HepG2 (cell line): Measurements from ENCODE around the gene PGA5. TPM values are rescaled to one million over a fixed set of nuclear protein-coding genes. Genes with fewer than 3 reads are reported as not detected.

Experiments used
- ARID4A ChIP-seq: sonication (generic); formaldehyde crosslinking; IDR thresholded peaks from 2 replicates; pipeline ENCODE4 v1.5.0; 2020; ENCODE audit warnings: mild to moderate bottlenecking, missing genetic modification reagents, borderline replicate concordance
- BHLHE40 ChIP-seq: IDR thresholded peaks from 2 replicates; pipeline ENCODE4 v1.6.1; 2011; ENCODE audit warnings: low read length, improper control_type of control experiment
- GABPA ChIP-seq, 2 experiments: IDR thresholded peaks; 2 replicates each; pipeline ENCODE4 v1.6.1; 2011 to 2016; ENCODE audit warnings: low read depth in 2 of 2, low read length in 1 of 2, missing biosample characterization in 1 of 2, missing genetic modification characterization in 1 of 2
- GMEB1 ChIP-seq: sonication (generic); formaldehyde crosslinking; IDR thresholded peaks from 2 replicates; pipeline ENCODE4 v1.5.1; 2020; ENCODE audit warnings: missing genetic modification reagents, mild to moderate bottlenecking, borderline replicate concordance
- MAF1 ChIP-seq: sonication (generic); formaldehyde crosslinking; IDR thresholded peaks from 2 replicates; pipeline ENCODE4 v1.5.0; 2020; ENCODE audit warnings: missing genetic modification reagents, borderline replicate concordance
- MXD1 ChIP-seq: sonication (generic); formaldehyde crosslinking; IDR thresholded peaks from 2 replicates; pipeline ENCODE4 v1.4.0; 2020; ENCODE audit warnings: mild to moderate bottlenecking, missing genetic modification reagents
- MYNN ChIP-seq: sonication (generic); formaldehyde crosslinking; IDR thresholded peaks from 2 replicates; pipeline ENCODE4 v1.4.0; 2020; ENCODE audit warnings: mild to moderate bottlenecking, low read depth, missing genetic modification reagents
- NFRKB ChIP-seq: fragments of 450-650 bp; IDR thresholded peaks from 2 replicates; pipeline ENCODE4 v1.6.1; 2017
- NR2F1 ChIP-seq, 2 experiments: fragments of 450-650 bp in 1 of 2; formaldehyde crosslinking in 1 of 2; IDR thresholded peaks; 2 replicates each; pipeline versions ENCODE4 v1.5.0 to v1.6.1; 2016 to 2020; ENCODE audit warnings: mild to moderate bottlenecking in 1 of 2, missing compliant biosample characterization in 1 of 2, missing genetic modification reagents in 1 of 2, moderate library complexity in 1 of 2
- PITX1 ChIP-seq: sonication (generic); formaldehyde crosslinking; IDR thresholded peaks from 2 replicates; pipeline ENCODE4 v1.5.1; 2020; ENCODE audit warnings: mild to moderate bottlenecking, missing genetic modification reagents
- POGZ ChIP-seq: sonication (generic); formaldehyde crosslinking; IDR thresholded peaks from 2 replicates; pipeline ENCODE4 v1.4.0; 2020; ENCODE audit warnings: mild to moderate bottlenecking, missing genetic modification reagents
- POLR2AphosphoS2 ChIP-seq: IDR thresholded peaks from 2 replicates; pipeline ENCODE4 v1.6.1; 2011; ENCODE audit warnings: low read depth, low read length, improper control_type of control experiment
- SP2 ChIP-seq: sonication (generic); formaldehyde crosslinking; IDR thresholded peaks from 2 replicates; pipeline ENCODE4 v1.5.1; 2020; ENCODE audit warnings: mild to moderate bottlenecking, missing genetic modification reagents
- STAG1 ChIP-seq: sonication (generic); formaldehyde crosslinking; IDR thresholded peaks from 2 replicates; pipeline ENCODE4 v1.4.0; 2020; ENCODE audit warnings: missing genetic modification reagents
- U2AF1 ChIP-seq: fragments of 200-400 bp; formaldehyde crosslinking; optimal IDR thresholded peaks from 2 replicates; pipeline ENCODE3; 2017; ENCODE audit warnings: mild to moderate bottlenecking, low read depth, low read length
- ZNF180 ChIP-seq: sonication (generic); formaldehyde crosslinking; IDR thresholded peaks from 2 replicates; pipeline ENCODE4 v1.4.0; 2020; ENCODE audit warnings: low read depth, missing genetic modification reagents, borderline replicate concordance
- ZNF451 ChIP-seq: sonication (generic); formaldehyde crosslinking; IDR thresholded peaks from 2 replicates; pipeline ENCODE4 v1.5.0; 2020; ENCODE audit warnings: mild to moderate bottlenecking, missing genetic modification reagents
- ZNF503 ChIP-seq: sonication (generic); formaldehyde crosslinking; IDR thresholded peaks from 2 replicates; pipeline ENCODE4 v1.4.0; 2020; ENCODE audit warnings: missing genetic modification reagents
- ZNF564 ChIP-seq: sonication (generic); formaldehyde crosslinking; IDR thresholded peaks from 2 replicates; pipeline ENCODE4 v1.8.1; 2023; ENCODE audit warnings: mild to moderate bottlenecking, missing genetic modification reagents
- ZNF776 ChIP-seq: sonication (generic); formaldehyde crosslinking; IDR thresholded peaks from 2 replicates; pipeline ENCODE4 v1.4.0; 2020; ENCODE audit warnings: mild to moderate bottlenecking, missing genetic modification reagents
- ZNF792 ChIP-seq: IDR thresholded peaks from 2 replicates; pipeline ENCODE4 v1.6.1; 2016
- polyA plus RNA-seq, 8 experiments: library from polyadenylated mRNA; depleted of rRNA in 3 of 8; stranded (reverse) in 7 of 8; unstranded in 1 of 8; fragments of >200 nt; fragmentation: Illumina TruSeq in 4 of 8; extraction: Trizol in 4 of 8; gene quantifications; 2 replicates each; pipeline versions ENCODE4 v1.2.1 to v1.2.3, GENCODE V29; 2011 to 2016; ENCODE audit warnings: low read depth in 4 of 8, missing spikeins in 1 of 8, mixed read lengths in 1 of 8; ENCODE audit not compliant: insufficient read depth in 1 of 8
- total RNA-seq, 5 experiments: library from RNA; depleted of rRNA; stranded (reverse); fragments of >200 nt; fragmentation: Illumina TruSeq; extraction: Trizol; gene quantifications; 2 replicates each; pipeline ENCODE4 v1.2.3, GENCODE V29; 2016; ENCODE audit warnings: low read depth in 1 of 5

Gene PGA5
- total and polyA plus RNA-seq, 2 of the 13 experiments (the other 11 are each of a cell fraction or from before 2014, with no cell fraction given) = not detected

GRCh38 chr11:61294717-61295595 lies 54.0 kb downstream of the PGA5 start, which contains the start of gene VWCE (continued):
- peak; percentile 81; the same call in 1 of the 2 replicates for TF ChIP-seq ARID4A (CRISPR knock-in tag)
- TF ChIP-seq U2AF1 = peak; percentile 36
- peak; percentile 1 for TF ChIP-seq PITX1
- peak; percentile 35; the same call in 1 of the 2 replicates for TF ChIP-seq MAF1 (CRISPR knock-in tag)
- no peak for TF ChIP-seq GMEB1 (CRISPR knock-in tag)
- 0 out of 2 replicates have a peak, but pooled peaks have one; percentile 10 for TF ChIP-seq MXD1 (CRISPR knock-in tag)
- peak; percentile 79 for TF ChIP-seq ZNF564
- peak in 1 of 2 experiments; percentile 54; a peak in 3 of 4 replicates for TF ChIP-seq NR2F1 (CRISPR knock-in tag; IDR thresholded peaks at IDR 0.05)
- peak; percentile 48; the same call in 1 of the 2 replicates for TF ChIP-seq ZNF503 (CRISPR knock-in tag)
- no peak for TF ChIP-seq POLR2AphosphoS2
- no peak for TF ChIP-seq GABPA (IDR thresholded peaks at IDR 0.05; ENCODE audit: low read depth, low read length)
- peak; percentile 60 for TF ChIP-seq GABPA (CRISPR knock-in tag; IDR thresholded peaks at IDR 0.05; ENCODE audit: low read depth)
- TF ChIP-seq SP2 (CRISPR knock-in tag) = peak; percentile 47; the same call in 1 of the 2 replicates
- TF ChIP-seq ZNF451 (CRISPR knock-in tag) = no peak
- 0 out of 2 replicates have a peak, but pooled peaks have one; percentile 20 for TF ChIP-seq MYNN
- TF ChIP-seq POGZ (CRISPR knock-in tag) = no peak
- TF ChIP-seq ZNF180 (CRISPR knock-in tag) = no peak
- TF ChIP-seq ZNF776 (CRISPR knock-in tag) = peak; percentile 15; the same call in 1 of the 2 replicates
- TF ChIP-seq ZNF792 (CRISPR knock-in tag) = 0 out of 2 replicates have a peak, but pooled peaks have one; percentile 17
- TF ChIP-seq NFRKB = no peak
- no peak for TF ChIP-seq BHLHE40
- TF ChIP-seq STAG1 = peak; percentile 22
